Neural progenitor cell (in vitro differentiated cells): ENCODE data around the gene SNAI3. TPM values are rescaled to one million over a fixed set of nuclear protein-coding genes. Genes with fewer than 3 reads are reported as not detected.

Experiments
- DNase-seq: peaks from one replicate; pipeline ENCODE4 v3.0.0-alpha.2; 2016; ENCODE audit warnings: low spot score
- H2AFZ ChIP-seq: fragments of 200-600 bp; sonication (generic); replicated peaks from 2 replicates; pipeline ENCODE4 v1.6.1; 2016; ENCODE audit warnings: antibody characterized with exemption
- H3F3A ChIP-seq: fragments of 200-600 bp; sonication (generic); 2 replicates; pipeline ENCODE4 v1.6.1; 2016; ENCODE audit warnings: antibody characterized with exemption, low read depth
- H3K27ac ChIP-seq: fragments of 200-600 bp; sonication (generic); 2 replicates; pipeline ENCODE4 v1.5.1; 2016; ENCODE audit warnings: mild to moderate bottlenecking
- H3K27me3 ChIP-seq: fragments of 200-600 bp; sonication (generic); 2 replicates; pipeline ENCODE4 v1.6.1; 2016; ENCODE audit warnings: mild to moderate bottlenecking, moderate library complexity
- H3K36me3 ChIP-seq: fragments of 200-600 bp; sonication (generic); 2 replicates; pipeline ENCODE4 v1.5.1; 2016
- H3K4me1 ChIP-seq: fragments of 200-600 bp; sonication (generic); 2 replicates; pipeline ENCODE4 v1.6.1; 2016; ENCODE audit warnings: mixed run types
- H3K4me2 ChIP-seq: fragments of 200-600 bp; sonication (generic); 2 replicates; pipeline ENCODE4 v1.6.1; 2016
- H3K4me3 ChIP-seq: fragments of 200-600 bp; sonication (generic); 2 replicates; pipeline ENCODE4 v1.5.1; 2016
- H3K79me2 ChIP-seq: fragments of 200-600 bp; sonication (generic); 2 replicates; pipeline ENCODE4 v1.6.1; 2016; ENCODE audit warnings: low read depth
- H3K9ac ChIP-seq: fragments of 200-600 bp; sonication (generic); 2 replicates; pipeline ENCODE4 v1.6.1; 2016
- H3K9me3 ChIP-seq: fragments of 200-600 bp; sonication (generic); 2 replicates; pipeline ENCODE4 v1.5.1; 2016; ENCODE audit warnings: low read depth
- H4K20me1 ChIP-seq: fragments of 200-600 bp; sonication (generic); 2 replicates; pipeline ENCODE4 v1.6.1; 2016; ENCODE audit warnings: low read depth
- H3K27ac Mint-ChIP-seq: 3 replicates; pipeline ENCODE4 v1.8.0; 2021; ENCODE audit warnings: mixed read lengths
- H3K27me3 Mint-ChIP-seq: 2 replicates; pipeline ENCODE4 v1.8.0; 2022; ENCODE audit warnings: low read depth, mild to moderate bottlenecking, inconsistent platforms, moderate library complexity, mixed read lengths; ENCODE audit not compliant: insufficient read depth
- H3K36me3 Mint-ChIP-seq: 3 replicates; pipeline ENCODE4 v1.8.0; 2021; ENCODE audit warnings: mixed read lengths
- H3K4me1 Mint-ChIP-seq: 3 replicates; pipeline ENCODE4 v1.8.0; 2021; ENCODE audit warnings: mixed read lengths
- H3K4me3 Mint-ChIP-seq: 3 replicates; pipeline ENCODE4 v1.8.0; 2021; ENCODE audit warnings: mild to moderate bottlenecking, moderate library complexity, mixed read lengths
- H3K9me3 Mint-ChIP-seq: 3 replicates; pipeline ENCODE4 v1.8.0; 2020; ENCODE audit warnings: mixed read lengths
- EZH2 ChIP-seq: fragments of 200-600 bp; sonication (generic); IDR thresholded peaks from 2 replicates; pipeline ENCODE4 v1.6.1; 2017; ENCODE audit warnings: antibody characterized with exemption, mild to moderate bottlenecking, moderate library complexity
- EZH2phosphoT487 ChIP-seq: fragments of 200-600 bp; sonication (generic); IDR thresholded peaks from 2 replicates; pipeline ENCODE4 v1.6.1; 2017; ENCODE audit warnings: antibody characterized with exemption
- total RNA-seq: library from RNA; depleted of rRNA; stranded (reverse); fragments of >200 nt; gene quantifications from 2 replicates; pipeline ENCODE4 v1.2.3, GENCODE V29; 2015; ENCODE audit warnings: low replicate concordance
- TF ChIP-seq, protein P1 (sequence below): fragments of 200-600 bp; sonication (generic); IDR thresholded peaks from 2 replicates; pipeline ENCODE4 v1.5.1; 2017; ENCODE audit warnings: antibody characterized with exemption, mild to moderate bottlenecking

SNAI3 gene
- total RNA-seq, 1 donor from 2014 or later: not detected

DNA sequence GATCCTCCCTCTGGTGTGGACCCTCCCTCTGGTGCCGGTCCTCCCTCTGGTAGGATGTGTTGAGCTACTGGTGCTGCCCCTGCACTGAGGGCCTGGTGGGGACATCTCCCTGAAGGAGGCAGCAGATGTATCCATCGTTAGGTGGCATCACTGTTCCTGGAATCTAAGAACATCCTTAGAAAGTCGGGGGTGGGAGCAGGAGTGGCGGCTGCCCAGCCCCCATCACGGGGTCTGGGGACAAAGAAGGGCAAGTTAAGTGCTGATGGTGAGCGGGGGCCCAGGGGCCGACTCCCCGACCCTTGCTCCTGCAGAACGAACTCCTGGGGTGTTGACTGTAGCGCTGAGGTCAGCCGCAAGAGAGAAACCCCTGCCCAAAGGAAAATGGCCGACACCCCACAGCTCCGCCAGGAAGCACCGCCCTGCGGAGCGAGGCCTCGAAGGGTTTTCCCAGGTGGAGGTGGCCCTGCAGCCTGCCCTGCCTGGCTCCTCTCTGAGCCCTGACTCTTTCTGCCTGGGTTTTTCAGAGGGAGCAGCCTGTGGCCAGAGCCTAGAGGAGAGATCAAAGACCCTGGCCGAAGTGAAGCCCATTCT, 25.5 kb upstream of the SNAI3 start:
- H3K4me1 Mint-ChIP-seq: peaks cover 8% of the 10 kb centered on the region
- H3K4me1 ChIP-seq: peaks cover 4% of the 10 kb centered on the region
- DNase-seq: no peak
- no peaks in the 10 kb centered on the region for H3K36me3 Mint-ChIP-seq
- no peaks in the 10 kb centered on the region for H3K27me3 ChIP-seq
- H3K9me3 Mint-ChIP-seq: no peaks in the 10 kb centered on the region
- no peaks in the 10 kb centered on the region for H3K9me3 ChIP-seq
- no peak overlapping the region for H3K9ac ChIP-seq
- H3K79me2 ChIP-seq: peaks cover 18% of the 10 kb centered on the region
- no peaks in the 10 kb centered on the region for H3K36me3 ChIP-seq
- H2AFZ ChIP-seq: no peak overlapping the region
- peaks cover 2% of the 10 kb centered on the region for H3K27me3 Mint-ChIP-seq
- no peak overlapping the region for H3K4me3 Mint-ChIP-seq
- H3K27ac ChIP-seq: peak overlapping the region; percentile 53
- no peak overlapping the region for H3K27ac Mint-ChIP-seq
- no peak overlapping the region for H3K4me3 ChIP-seq
- TF ChIP-seq EZH2phosphoT487 (no peak), EZH2 (no peak)
- TF ChIP-seq, protein P1, sequence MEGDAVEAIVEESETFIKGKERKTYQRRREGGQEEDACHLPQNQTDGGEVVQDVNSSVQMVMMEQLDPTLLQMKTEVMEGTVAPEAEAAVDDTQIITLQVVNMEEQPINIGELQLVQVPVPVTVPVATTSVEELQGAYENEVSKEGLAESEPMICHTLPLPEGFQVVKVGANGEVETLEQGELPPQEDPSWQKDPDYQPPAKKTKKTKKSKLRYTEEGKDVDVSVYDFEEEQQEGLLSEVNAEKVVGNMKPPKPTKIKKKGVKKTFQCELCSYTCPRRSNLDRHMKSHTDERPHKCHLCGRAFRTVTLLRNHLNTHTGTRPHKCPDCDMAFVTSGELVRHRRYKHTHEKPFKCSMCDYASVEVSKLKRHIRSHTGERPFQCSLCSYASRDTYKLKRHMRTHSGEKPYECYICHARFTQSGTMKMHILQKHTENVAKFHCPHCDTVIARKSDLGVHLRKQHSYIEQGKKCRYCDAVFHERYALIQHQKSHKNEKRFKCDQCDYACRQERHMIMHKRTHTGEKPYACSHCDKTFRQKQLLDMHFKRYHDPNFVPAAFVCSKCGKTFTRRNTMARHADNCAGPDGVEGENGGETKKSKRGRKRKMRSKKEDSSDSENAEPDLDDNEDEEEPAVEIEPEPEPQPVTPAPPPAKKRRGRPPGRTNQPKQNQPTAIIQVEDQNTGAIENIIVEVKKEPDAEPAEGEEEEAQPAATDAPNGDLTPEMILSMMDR: no peak
- H3F3A ChIP-seq: no peaks in the 10 kb centered on the region
- no peaks in the 10 kb centered on the region for H4K20me1 ChIP-seq
- no peak overlapping the region for H3K4me2 ChIP-seq

DNA sequence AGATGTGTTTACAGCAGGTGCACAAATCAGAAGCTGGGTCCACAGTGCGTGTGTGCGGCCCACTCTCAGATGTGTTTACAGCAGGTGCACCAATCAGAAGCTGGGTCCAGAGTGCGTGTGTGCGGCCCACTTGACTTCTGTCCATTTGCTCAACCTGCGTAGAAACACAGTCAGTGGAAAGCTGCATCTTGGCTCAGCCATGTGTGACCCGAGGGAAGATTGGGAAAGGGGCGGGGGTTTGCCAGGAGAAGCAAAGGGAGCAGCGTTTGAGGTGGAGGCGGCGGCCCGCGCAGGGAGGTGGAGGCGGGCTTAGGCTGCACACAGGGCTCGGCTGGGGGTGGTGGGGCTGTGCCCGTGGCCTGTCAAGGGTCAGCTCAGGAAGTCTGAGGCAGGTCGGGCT, 24.2 kb upstream of the SNAI3 start:
- Histone ChIP-seq H3K4me3 (no peak overlapping the region), H2AFZ (no peak overlapping the region), H3K27ac (no peak overlapping the region), H4K20me1 (peaks cover 1% of the 10 kb centered on the region), H3K4me1 (peaks cover 4% of the 10 kb centered on the region), H3K36me3 (no peaks in the 10 kb centered on the region), H3K27me3 (no peaks in the 10 kb centered on the region), H3K9ac (no peak overlapping the region), H3F3A (no peaks in the 10 kb centered on the region), H3K79me2 (peaks cover 26% of the 10 kb centered on the region), H3K9me3 (no peaks in the 10 kb centered on the region), H3K4me2 (no peak overlapping the region)
- DNase-seq: no peak
- Mint-ChIP-seq H3K27ac (no peak overlapping the region), H3K4me3 (no peak overlapping the region), H3K36me3 (no peaks in the 10 kb centered on the region), H3K27me3 (peaks cover under 1% of the 10 kb centered on the region), H3K9me3 (no peaks in the 10 kb centered on the region), H3K4me1 (peaks cover 9% of the 10 kb centered on the region)
- no peak for TF ChIP-seq EZH2phosphoT487
- TF ChIP-seq EZH2: no peak
- TF ChIP-seq, protein P1: no peak

DNA sequence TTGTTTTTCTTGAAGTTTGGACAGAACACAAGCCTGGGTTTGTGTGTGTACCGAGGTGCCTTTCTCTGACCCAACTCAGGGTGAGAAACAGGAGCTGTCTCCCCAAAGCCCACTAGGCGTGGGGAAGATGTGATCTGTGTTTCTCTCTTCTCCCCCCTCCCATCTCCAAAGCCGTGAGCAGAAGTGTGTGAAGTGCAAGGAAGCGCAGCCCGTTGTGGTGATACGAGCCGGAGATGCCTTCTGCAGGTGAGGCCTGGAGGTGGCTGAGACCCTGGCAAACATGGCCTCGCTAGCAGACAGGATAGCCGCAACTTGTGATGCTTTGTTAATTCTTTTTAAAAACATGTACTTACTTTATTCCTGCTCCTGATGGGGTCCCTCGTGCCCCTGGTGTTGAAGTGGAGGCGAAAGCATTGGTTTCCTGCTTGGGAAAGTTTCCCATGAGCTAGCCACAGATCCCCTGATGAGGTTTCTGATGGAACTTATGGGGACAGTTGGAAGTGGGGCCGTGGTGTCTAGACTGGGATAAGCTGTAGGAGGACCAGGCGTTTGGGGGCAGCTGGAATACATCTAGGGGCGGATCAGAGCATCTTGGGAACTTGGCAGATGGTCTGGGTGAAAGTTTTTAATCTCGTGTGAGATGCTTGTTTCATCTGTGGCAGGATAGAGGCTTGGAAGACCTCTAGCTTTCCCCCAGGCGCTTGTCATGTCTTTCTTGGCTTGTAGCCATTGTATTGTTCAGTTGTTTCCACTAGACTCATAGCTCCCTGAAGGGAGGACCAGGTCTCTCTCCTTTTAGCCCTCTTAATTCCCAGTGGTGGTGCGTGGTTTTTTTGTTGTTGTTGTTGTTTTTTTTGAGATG, 20.9 kb upstream of the SNAI3 start:
- Histone ChIP-seq H3K4me2 (peak overlapping the region; percentile 99), H3K27me3 (no peaks in the 10 kb centered on the region), H3K9ac (peak overlapping the region; percentile 90), H3K79me2 (peaks cover 42% of the 10 kb centered on the region), H3K4me3 (peak overlapping the region; percentile 99), H2AFZ (no peak overlapping the region), H3K27ac (no peak overlapping the region), H3K9me3 (no peaks in the 10 kb centered on the region), H3K4me1 (peaks cover 10% of the 10 kb centered on the region), H3F3A (no peaks in the 10 kb centered on the region), H3K36me3 (no peaks in the 10 kb centered on the region), H4K20me1 (peaks cover 19% of the 10 kb centered on the region)
- no peak for DNase-seq
- Mint-ChIP-seq H3K9me3 (no peaks in the 10 kb centered on the region), H3K4me1 (peaks cover 22% of the 10 kb centered on the region), H3K36me3 (no peaks in the 10 kb centered on the region), H3K4me3 (peak overlapping the region; percentile 84), H3K27ac (no peak overlapping the region), H3K27me3 (no peaks in the 10 kb centered on the region)
- TF ChIP-seq, protein P1: no peak
- TF ChIP-seq EZH2 (no peak), EZH2phosphoT487 (no peak)
